ENCODE results near the gene OR4D6. TPM values are rescaled to one million over a fixed set of nuclear protein-coding genes. Genes with fewer than 3 reads are reported as not detected.

The OR4D6 gene
- total RNA-seq (not detected), polyA plus RNA-seq (not detected), total RNA-seq (0 reads per million in 6 experiments)

DNA sequence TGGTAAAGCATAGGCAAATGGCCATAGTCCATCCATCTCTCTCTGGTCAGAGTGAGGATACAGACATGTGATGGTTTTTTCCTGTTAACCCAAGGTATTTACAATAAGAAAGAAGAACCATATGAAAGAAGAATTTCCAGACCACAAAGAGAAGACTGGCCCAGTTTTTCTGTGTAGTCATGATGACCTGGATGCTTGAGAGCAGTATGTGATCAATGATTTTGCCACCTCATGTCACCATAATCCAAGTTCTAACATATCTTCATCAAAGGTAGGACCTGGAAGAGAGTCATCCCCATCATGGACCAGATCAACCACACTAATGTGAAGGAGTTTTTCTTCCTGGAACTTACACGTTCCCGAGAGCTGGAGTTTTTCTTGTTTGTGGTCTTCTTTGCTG is at the start of gene OR4D6:
Gene OR4D6, plus strand, starts transcription at position 301 of the 400 bp plus-strand sequence. Its CDS starts 0 bp downstream, at position 301.
- POLR2A ChIA-PET, result no interaction called here
- Mint-ChIP-seq H3K4me3 (no peak within 1 kb of the TSS), H3K4me1 (no peaks in the 10 kb centered on the region), H3K36me3 (no peaks in the 10 kb centered on the region), H3K9me3 (no peaks in the 10 kb centered on the region), H3K27ac (peak within 1 kb of the TSS in 2 of 10 donors; percentile 44 to 45), H3K27me3 (peaks cover 2 to 24% (median 19%) of the 10 kb centered on the region in 5 donors)
- ATAC-seq, result no peak
- DNase-seq, result no peak

GRCh38 chr11:59413646-59414045 is 43.1 kb upstream of the OR4D6 start:
- POLR2A ChIA-PET, result no interaction called here
- no peak for ATAC-seq

GRCh38 chr11:59415111-59415510 is 41.6 kb upstream of the OR4D6 start:
- Mint-ChIP-seq H3K27me3 (peaks cover 0 to 13% (median 7%) of the 10 kb centered on the region in 5 donors), H3K9me3 (peaks cover 0 to 13% (median 4%) of the 10 kb centered on the region in 9 donors), H3K36me3 (peaks cover 0 to 6% (median 0%) of the 10 kb centered on the region in 3 donors), H3K4me3 (peak overlapping the region in 1 of 10 donors; percentile 15), H3K4me1 (peaks cover 9 to 29% (median 23%) of the 10 kb centered on the region in 4 donors), H3K27ac (no peak overlapping the region)
- POLR2A ChIA-PET, result no interaction called here
- ATAC-seq (no peak), DNase-seq (no peak)

More at GRCh38 chr11:59413646-59414045, 43.1 kb upstream of the OR4D6 start:
- no peak overlapping the region for H3K27ac Mint-ChIP-seq
- peaks cover 0 to 17% (median 2%) of the 10 kb centered on the region in 3 donors for H3K36me3 Mint-ChIP-seq
- peaks cover 0 to 27% (median 11%) of the 10 kb centered on the region in 9 donors for H3K9me3 Mint-ChIP-seq
- peaks cover 0 to 13% (median 6%) of the 10 kb centered on the region in 5 donors for H3K27me3 Mint-ChIP-seq
- H3K4me3 Mint-ChIP-seq, result peak overlapping the region in 1 of 10 donors; percentile 58
- DNase-seq, result no peak
- peaks cover 9 to 29% (median 23%) of the 10 kb centered on the region in 4 donors for H3K4me1 Mint-ChIP-seq

DNA sequence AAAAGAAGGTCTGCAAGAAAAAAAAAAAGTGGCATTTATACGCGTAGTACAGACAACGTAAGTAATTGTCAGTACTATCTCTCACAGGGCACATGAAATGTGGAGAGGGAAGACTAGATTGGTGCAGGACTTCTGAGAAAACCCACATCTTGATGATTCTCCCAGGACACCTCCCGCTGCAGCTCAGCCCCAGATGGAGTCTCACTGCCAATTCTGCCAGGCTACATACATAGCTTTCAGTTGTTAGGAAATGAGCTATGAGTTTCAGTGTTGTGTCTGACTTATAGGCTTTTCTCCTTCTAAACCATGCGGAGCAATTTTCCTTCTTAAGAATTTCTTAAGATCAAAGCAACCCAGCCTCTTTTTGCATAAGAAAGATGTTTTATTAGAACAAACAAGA is 40.1 kb upstream of the OR4D6 start:
- peak overlapping the region in 9 of 10 donors; percentile 26 to 80 (median 50) for H3K4me3 Mint-ChIP-seq

DNA sequence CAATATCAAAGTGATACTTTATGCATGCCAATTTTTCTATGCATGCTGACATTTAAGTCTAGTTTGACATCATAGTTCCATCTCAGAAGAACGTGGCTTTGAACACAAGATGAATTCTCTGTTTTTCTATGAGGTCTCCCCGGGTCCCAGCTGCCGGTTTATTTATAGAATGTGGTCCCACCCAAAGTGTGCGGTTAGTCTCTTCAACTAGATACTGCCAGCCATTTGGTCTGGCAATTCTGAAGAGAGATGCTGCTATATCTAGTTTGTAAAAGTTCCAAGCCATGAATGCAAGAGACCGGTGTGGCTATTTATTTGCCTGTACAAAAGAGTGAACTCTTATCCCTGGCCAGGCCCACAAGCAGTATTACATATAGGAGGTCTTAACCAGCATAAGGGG is 39.7 kb upstream of the OR4D6 start:
- peak in 5 of 10 donors; percentile 0 to 52 (median 11) for DNase-seq
- POLR2A ChIA-PET, result no interaction called here
- Mint-ChIP-seq H3K27me3 (peaks cover 0 to 13% (median 7%) of the 10 kb centered on the region in 5 donors), H3K36me3 (no peaks in the 10 kb centered on the region), H3K9me3 (peaks cover 0 to 4% (median 0%) of the 10 kb centered on the region in 9 donors), H3K4me3 (peak overlapping the region in 9 of 10 donors; percentile 16 to 80 (median 50)), H3K4me1 (peaks cover 9 to 29% (median 23%) of the 10 kb centered on the region in 4 donors), H3K27ac (peak overlapping the region in 6 of 10 donors; percentile 10 to 88 (median 65))
- ATAC-seq, result peak; percentile 38 to 44

More for the DNA sequence above, 40.1 kb upstream of the OR4D6 start:
- Mint-ChIP-seq H3K9me3 (peaks cover 0 to 4% (median 0%) of the 10 kb centered on the region in 9 donors), H3K27me3 (peaks cover 0 to 13% (median 7%) of the 10 kb centered on the region in 5 donors), H3K36me3 (no peaks in the 10 kb centered on the region), H3K4me1 (peaks cover 9 to 29% (median 23%) of the 10 kb centered on the region in 4 donors), H3K27ac (peak overlapping the region in 8 of 10 donors; percentile 10 to 88 (median 38))
- POLR2A ChIA-PET, result no interaction called here
- ATAC-seq, result no peak
- DNase-seq, result peak in 2 of 10 donors; percentile 1 to 4

- H3K4me1 Mint-ChIP-seq, result peaks cover 9 to 34% (median 29%) of the 10 kb centered on the region in 4 donors
- POLR2A ChIA-PET, result no interaction called here
- DNase-seq (no peak), ATAC-seq (no peak)
- peaks cover 0 to 11% (median 7%) of the 10 kb centered on the region in 5 donors for H3K27me3 Mint-ChIP-seq
- H3K27ac Mint-ChIP-seq, result no peak overlapping the region
- no peaks in the 10 kb centered on the region for H3K36me3 Mint-ChIP-seq
- no peak overlapping the region for H3K4me3 Mint-ChIP-seq
- no peaks in the 10 kb centered on the region for H3K9me3 Mint-ChIP-seq
Observed at GRCh38 chr11:59418156-59418555, 38.6 kb upstream of the OR4D6 start.

GRCh38 chr11:59423835-59424234 is 32.9 kb upstream of the OR4D6 start:
- no peak overlapping the region for H3K4me3 Mint-ChIP-seq
- peaks cover 0 to 4% (median 3%) of the 10 kb centered on the region in 5 donors for H3K27me3 Mint-ChIP-seq
- no peak for ATAC-seq
- POLR2A ChIA-PET, result no interaction called here
- no peaks in the 10 kb centered on the region for H3K9me3 Mint-ChIP-seq
- H3K4me1 Mint-ChIP-seq, result peaks cover 0 to 6% (median 5%) of the 10 kb centered on the region in 4 donors
- DNase-seq, result no peak
- no peak overlapping the region for H3K27ac Mint-ChIP-seq
- H3K36me3 Mint-ChIP-seq, result no peaks in the 10 kb centered on the region

DNA sequence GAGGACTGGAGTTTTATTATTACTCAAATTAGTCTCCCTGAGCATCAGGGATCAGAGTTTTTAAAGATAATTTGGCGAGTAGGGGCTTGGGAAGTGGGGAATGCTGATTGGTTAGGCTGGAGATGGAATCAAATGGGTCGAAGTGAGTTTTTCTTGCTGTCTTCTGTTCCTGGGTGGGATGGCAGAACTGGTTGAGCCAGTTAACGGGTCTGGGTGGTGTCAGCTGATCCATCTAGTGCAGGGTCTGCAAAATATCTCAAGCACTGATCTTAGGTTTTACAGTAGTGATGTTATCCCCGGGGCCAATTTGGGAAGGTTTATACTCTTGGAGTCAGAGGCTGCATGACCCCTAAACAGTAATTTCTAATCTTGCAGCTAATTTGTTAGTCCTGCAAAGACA is 31.6 kb upstream of the OR4D6 start:
- Mint-ChIP-seq H3K27ac (no peak overlapping the region), H3K4me3 (no peak overlapping the region)

DNA sequence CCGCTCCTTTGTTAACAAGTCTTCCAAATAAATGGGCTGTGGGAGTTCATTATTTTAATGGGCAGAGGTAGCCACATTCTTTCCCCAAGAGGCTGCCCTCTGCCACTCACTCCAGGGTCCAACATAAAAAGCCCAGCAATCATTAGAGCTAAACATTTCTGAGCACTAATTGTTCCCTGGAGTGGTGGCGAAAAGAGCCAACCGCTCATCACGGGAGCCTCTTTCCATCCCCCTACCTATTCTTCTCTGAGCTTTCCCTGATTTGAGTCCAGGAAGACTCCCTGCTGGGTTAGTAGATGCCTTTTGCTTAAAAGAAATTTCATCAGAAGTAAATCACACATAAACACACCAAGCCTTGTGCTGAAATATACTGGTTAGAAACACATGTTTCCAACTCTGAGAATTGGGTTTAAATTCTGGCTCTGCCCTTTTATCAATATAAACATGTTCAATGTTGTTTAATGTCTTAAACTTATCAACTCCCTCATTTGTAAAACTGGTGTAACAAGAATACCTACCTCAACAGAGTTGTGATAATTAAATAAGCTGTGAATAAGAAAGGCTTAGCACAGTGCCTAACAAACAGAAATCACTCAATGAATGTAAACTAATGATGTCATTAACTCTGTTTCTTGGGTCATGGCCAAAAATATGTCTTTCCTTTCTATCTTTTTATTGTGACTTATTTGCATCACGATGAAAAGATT is 30.2 kb upstream of the OR4D6 start, which contains the start of gene OR5A2:
Gene OR5A2, minus strand, starts transcription at position 53 of the 707 bp plus-strand sequence. CDS start 3,460 bp downstream, outside the sequence.
- Mint-ChIP-seq H3K9me3 (no peaks in the 10 kb centered on the region), H3K4me3 (no peak within 1 kb of the TSS), H3K27ac (peak within 1 kb of the TSS in 2 of 10 donors; percentile 25 to 28), H3K36me3 (no peaks in the 10 kb centered on the region), H3K27me3 (peaks cover 3 to 13% (median 5%) of the 10 kb centered on the region in 5 donors), H3K4me1 (peaks cover 0 to 6% (median 5%) of the 10 kb centered on the region in 4 donors)
- DNase-seq, result no peak
- POLR2A ChIA-PET, result no interaction called here
- ATAC-seq, result no peak

More for the DNA sequence above, 31.6 kb upstream of the OR4D6 start:
- POLR2A ChIA-PET, result no interaction called here
- Mint-ChIP-seq H3K4me1 (peaks cover 0 to 6% (median 5%) of the 10 kb centered on the region in 4 donors), H3K27me3 (peaks cover 1 to 6% (median 4%) of the 10 kb centered on the region in 5 donors), H3K9me3 (no peaks in the 10 kb centered on the region), H3K36me3 (no peaks in the 10 kb centered on the region)
- DNase-seq (no peak), ATAC-seq (no peak)

DNA sequence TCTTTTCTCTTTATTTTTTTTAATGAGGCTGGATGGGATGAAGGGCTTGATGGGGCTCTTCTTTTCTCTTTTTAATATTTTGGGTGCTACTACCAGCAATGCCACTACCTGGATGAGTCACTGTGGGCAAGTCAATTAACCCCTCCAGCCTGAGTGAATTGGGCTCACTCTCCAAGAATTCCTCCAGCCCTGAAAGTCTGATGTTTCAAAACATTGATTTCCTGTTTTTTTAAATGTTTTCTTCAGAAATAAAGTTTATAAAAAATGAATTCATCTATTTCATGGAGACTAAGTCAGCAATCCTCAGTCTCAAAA is 29.7 kb upstream of the OR4D6 start:
- Mint-ChIP-seq H3K4me3 (no peak overlapping the region), H3K27ac (peak overlapping the region in 1 of 10 donors; percentile 28), H3K36me3 (no peaks in the 10 kb centered on the region), H3K27me3 (peaks cover 3 to 18% (median 4%) of the 10 kb centered on the region in 5 donors), H3K9me3 (no peaks in the 10 kb centered on the region), H3K4me1 (peaks cover 0 to 6% (median 5%) of the 10 kb centered on the region in 4 donors)
- DNase-seq, result no peak
- POLR2A ChIA-PET, result no interaction called here
- ATAC-seq, result no peak

GRCh38 chr11:59429924-59430516 is 26.7 kb upstream of the OR4D6 start:
- Mint-ChIP-seq H3K27ac (no peak overlapping the region), H3K4me3 (no peak overlapping the region), H3K9me3 (no peaks in the 10 kb centered on the region), H3K4me1 (no peaks in the 10 kb centered on the region), H3K27me3 (peaks cover 2 to 27% (median 3%) of the 10 kb centered on the region in 5 donors), H3K36me3 (no peaks in the 10 kb centered on the region)
- ATAC-seq, result peak; percentile 60 to 70
- DNase-seq, result peak in 8 of 10 donors; percentile 12 to 66 (median 48)
- POLR2A ChIA-PET, result interaction anchor here (1.1 kb wide), 1 partner anchor 259 kb away, joined by 3 read pairs; no protein-coding TSS in a partner anchor

DNA sequence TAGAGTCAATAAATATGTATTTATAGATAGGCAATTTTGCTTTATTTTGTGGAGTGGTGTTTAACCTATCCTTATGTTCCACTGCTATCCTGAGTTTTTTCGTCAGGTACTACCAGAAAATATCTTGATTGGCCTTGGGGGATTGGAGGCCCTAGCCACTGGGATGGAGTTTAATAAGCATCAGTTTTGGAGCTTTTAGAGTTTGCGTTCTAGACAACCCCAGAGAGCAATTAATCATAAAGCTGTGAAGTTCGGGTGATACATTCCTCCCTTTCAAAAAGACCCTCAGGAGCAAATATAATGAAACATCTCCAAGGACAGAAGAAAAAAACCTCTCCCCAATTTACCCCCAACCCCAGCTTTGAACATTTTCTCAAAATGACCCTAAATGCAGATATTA is 20.6 kb upstream of the OR4D6 start, which contains the start of gene OR5A1:
Gene OR5A1, plus strand, starts transcription at position 301 of the 400 bp plus-strand sequence. CDS start 6,700 bp downstream, outside the sequence.
- ATAC-seq, result no peak
- Mint-ChIP-seq H3K4me3 (no peak within 1 kb of the TSS), H3K9me3 (no peaks in the 10 kb centered on the region), H3K36me3 (no peaks in the 10 kb centered on the region), H3K27ac (peak within 1 kb of the TSS in 1 of 10 donors; percentile 13), H3K4me1 (no peaks in the 10 kb centered on the region), H3K27me3 (peaks cover 0 to 18% (median 1%) of the 10 kb centered on the region in 5 donors)
- POLR2A ChIA-PET, result interaction anchor here (0.5 kb wide), 1 partner anchor 291 kb away, joined by 3 read pairs; no protein-coding TSS in a partner anchor
- DNase-seq, result no peak

All from naive thymus-derived CD8-positive, alpha-beta T cell (primary cell).